Testis (tissue), 2 donors: ENCODE measurements around the gene SNX14.

Experiments used
- CTCF ChIP-seq, 3 experiments: fragments of 450-650 bp in 2 of 3; fragments of 200-600 bp in 1 of 3; sonication (generic) in 1 of 3; IDR thresholded peaks; one replicate each; pipeline ENCODE4 v1.5.1; 2016 to 2019; ENCODE audit warnings: antibody characterized with exemption in 3 of 3, mild to moderate bottlenecking in 2 of 3, moderate library complexity in 1 of 3
- POLR2A ChIP-seq: fragments of 450-650 bp; IDR thresholded peaks from one replicate; pipeline ENCODE4 v1.6.1; 2017; ENCODE audit warnings: antibody characterized with exemption, mild to moderate bottlenecking, moderate library complexity

GRCh38 chr6:85641522-85641896, 47.9 kb upstream of the SNX14 start:
- TF ChIP-seq CTCF (IDR thresholded peaks at IDR 0.05): no peak
- TF ChIP-seq POLR2A: no peak
